A204.1 (cell line): ENCODE data around the gene CEACAM7.

Experiments used
- FAIRE-seq: peaks from 2 replicates; lab custom pipeline; 2012; peaks lifted over from hg19 to GRCh38; lab: Jason Lieb, UNC

The CEACAM7 gene

DNA sequence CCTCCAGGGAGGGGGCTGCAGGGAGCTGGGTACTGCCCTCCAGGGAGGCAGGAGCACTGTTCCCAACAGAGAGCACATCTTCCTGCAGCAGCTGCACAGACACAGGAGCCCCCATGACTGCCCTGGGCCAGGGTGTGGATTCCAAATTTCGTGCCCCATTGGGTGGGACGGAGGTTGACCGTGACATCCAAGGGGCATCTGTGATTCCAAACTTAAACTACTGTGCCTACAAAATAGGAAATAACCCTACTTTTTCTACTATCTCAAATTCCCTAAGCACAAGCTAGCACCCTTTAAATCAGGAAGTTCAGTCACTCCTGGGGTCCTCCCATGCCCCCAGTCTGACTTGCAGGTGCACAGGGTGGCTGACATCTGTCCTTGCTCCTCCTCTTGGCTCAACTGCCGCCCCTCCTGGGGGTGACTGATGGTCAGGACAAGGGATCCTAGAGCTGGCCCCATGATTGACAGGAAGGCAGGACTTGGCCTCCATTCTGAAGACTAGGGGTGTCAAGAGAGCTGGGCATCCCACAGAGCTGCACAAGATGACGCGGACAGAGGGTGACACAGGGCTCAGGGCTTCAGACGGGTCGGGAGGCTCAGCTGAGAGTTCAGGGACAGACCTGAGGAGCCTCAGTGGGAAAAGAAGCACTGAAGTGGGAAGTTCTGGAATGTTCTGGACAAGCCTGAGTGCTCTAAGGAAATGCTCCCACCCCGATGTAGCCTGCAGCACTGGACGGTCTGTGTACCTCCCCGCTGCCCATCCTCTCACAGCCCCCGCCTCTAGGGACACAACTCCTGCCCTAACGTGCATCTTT is 12.5 kb upstream of the CEACAM7 start:
- no peak for FAIRE-seq

DNA sequence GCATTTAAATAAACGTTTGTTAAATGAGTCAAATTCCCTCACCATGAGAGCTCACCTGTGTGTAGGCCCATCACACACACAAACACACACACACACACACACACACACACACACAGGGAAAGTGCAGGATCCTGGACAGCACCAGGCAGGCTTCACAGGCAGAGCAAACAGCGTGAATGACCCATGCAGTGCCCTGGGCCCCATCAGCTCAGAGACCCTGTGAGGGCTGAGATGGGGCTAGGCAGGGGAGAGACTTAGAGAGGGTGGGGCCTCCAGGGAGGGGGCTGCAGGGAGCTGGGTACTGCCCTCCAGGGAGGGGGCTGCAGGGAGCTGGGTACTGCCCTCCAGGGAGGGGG is 11.9 kb upstream of the CEACAM7 start:
- FAIRE-seq = no peak

DNA sequence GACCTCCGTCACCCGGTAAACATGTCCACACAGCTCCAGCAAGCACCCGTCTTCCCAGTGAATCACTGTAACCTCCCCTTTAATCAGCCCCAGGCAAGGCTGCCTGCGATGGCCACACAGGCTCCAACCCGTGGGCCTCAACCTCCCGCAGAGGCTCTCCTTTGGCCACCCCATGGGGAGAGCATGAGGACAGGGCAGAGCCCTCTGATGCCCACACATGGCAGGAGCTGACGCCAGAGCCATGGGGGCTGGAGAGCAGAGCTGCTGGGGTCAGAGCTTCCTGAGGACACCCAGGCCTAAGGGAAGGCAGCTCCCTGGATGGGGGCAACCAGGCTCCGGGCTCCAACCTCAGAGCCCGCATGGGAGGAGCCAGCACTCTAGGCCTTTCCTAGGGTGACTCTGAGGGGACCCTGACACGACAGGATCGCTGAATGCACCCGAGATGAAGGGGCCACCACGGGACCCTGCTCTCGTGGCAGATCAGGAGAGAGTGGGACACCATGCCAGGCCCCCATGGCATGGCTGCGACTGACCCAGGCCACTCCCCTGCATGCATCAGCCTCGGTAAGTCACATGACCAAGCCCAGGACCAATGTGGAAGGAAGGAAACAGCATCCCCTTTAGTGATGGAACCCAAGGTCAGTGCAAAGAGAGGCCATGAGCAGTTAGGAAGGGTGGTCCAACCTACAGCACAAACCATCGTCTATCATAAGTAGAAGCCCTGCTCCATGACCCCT is 11.3 kb upstream of the CEACAM7 start:
- FAIRE-seq = no peak

DNA sequence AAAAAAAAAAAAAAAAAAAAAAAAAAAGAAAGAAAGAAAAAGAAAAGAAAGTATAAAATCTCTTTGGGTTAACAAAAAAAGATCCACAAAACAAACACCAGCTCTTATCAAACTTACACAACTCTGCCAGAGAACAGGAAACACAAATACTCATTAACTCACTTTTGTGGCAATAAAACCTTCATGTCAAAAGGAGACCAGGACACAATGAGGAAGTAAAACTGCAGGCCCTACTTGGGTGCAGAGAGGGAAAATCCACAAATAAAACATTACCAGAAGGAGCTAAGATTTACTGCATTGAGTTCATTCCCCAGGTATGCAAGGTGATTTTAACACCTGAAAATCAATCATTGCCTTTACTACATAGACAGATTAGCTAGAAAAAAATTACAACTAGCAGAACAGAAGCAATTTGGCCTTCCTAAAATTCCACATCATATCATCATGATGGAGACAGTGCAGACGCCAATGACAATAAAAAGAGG is 10.7 kb upstream of the CEACAM7 start:
- FAIRE-seq = no peak

DNA sequence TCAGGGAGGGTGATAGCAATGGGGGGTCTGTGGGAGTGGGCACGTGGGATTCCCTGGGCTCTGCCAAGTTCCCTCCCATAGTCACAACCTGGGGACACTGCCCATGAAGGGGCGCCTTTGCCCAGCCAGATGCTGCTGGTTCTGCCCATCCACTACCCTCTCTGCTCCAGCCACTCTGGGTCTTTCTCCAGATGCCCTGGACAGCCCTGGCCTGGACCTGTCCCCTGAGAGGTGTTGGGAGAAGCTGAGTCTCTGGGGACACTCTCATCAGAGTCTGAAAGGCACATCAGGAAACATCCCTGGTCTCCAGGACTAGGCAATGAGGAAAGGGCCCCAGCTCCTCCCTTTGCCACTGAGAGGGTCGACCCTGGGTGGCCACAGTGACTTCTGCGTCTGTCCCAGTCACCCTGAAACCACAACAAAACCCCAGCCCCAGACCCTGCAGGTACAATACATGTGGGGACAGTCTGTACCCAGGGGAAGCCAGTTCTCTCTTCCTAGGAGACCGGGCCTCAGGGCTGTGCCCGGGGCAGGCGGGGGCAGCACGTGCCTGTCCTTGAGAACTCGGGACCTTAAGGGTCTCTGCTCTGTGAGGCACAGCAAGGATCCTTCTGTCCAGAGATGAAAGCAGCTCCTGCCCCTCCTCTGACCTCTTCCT is 9.3 kb upstream of the CEACAM7 start:
- no peak for FAIRE-seq

DNA sequence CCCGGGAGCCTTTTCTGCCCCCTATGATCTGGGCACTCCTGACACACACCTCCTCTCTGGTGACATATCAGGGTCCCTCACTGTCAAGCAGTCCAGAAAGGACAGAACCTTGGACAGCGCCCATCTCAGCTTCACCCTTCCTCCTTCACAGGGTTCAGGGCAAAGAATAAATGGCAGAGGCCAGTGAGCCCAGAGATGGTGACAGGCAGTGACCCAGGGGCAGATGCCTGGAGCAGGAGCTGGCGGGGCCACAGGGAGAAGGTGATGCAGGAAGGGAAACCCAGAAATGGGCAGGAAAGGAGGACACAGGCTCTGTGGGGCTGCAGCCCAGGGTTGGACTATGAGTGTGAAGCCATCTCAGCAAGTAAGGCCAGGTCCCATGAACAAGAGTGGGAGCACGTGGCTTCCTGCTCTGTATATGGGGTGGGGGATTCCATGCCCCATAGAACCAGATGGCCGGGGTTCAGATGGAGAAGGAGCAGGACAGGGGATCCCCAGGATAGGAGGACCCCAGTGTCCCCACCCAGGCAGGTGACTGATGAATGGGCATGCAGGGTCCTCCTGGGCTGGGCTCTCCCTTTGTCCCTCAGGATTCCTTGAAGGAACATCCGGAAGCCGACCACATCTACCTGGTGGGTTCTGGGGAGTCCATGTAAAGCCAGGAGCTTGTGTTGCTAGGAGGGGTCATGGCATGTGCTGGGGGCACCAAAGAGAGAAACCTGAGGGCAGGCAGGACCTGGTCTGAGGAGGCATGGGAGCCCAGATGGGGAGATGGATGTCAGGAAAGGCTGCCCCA is 8.5 kb upstream of the CEACAM7 start:
- FAIRE-seq = no peak

DNA sequence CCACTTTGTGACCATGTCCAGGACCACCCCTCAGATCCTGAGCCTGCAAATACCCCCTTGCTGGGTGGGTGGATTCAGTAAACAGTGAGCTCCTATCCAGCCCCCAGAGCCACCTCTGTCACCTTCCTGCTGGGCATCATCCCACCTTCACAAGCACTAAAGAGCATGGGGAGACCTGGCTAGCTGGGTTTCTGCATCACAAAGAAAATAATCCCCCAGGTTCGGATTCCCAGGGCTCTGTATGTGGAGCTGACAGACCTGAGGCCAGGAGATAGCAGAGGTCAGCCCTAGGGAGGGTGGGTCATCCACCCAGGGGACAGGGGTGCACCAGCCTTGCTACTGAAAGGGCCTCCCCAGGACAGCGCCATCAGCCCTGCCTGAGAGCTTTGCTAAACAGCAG is 7.7 kb upstream of the CEACAM7 start:
- FAIRE-seq = no peak

DNA sequence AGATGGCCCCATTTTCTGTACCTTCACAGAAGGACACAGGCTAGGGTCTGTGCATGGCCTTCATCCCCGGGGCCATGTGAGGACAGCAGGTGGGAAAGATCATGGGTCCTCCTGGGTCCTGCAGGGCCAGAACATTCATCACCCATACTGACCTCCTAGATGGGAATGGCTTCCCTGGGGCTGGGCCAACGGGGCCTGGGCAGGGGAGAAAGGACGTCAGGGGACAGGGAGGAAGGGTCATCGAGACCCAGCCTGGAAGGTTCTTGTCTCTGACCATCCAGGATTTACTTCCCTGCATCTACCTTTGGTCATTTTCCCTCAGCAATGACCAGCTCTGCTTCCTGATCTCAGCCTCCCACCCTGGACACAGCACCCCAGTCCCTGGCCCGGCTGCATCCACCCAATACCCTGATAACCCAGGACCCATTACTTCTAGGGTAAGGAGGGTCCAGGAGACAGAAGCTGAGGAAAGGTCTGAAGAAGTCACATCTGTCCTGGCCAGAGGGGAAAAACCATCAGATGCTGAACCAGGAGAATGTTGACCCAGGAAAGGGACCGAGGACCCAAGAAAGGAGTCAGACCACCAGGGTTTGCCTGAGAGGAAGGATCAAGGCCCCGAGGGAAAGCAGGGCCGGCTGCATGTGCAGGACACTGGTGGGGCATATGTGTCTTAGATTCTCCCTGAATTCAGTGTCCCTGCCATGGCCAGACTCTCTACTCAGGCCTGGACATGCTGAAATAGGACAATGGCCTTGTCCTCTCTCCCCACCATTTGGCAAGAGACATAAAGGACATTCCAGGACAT is 7.0 kb upstream of the CEACAM7 start:
- no peak for FAIRE-seq

DNA sequence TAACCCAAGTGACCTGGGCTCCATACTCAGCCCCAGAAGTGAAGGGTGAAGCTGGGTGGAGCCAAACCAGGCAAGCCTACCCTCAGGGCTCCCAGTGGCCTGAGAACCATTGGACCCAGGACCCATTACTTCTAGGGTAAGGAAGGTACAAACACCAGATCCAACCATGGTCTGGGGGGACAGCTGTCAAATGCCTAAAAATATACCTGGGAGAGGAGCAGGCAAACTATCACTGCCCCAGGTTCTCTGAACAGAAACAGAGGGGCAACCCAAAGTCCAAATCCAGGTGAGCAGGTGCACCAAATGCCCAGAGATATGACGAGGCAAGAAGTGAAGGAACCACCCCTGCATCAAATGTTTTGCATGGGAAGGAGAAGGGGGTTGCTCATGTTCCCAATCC is 6.1 kb upstream of the CEACAM7 start:
- no peak for FAIRE-seq

DNA sequence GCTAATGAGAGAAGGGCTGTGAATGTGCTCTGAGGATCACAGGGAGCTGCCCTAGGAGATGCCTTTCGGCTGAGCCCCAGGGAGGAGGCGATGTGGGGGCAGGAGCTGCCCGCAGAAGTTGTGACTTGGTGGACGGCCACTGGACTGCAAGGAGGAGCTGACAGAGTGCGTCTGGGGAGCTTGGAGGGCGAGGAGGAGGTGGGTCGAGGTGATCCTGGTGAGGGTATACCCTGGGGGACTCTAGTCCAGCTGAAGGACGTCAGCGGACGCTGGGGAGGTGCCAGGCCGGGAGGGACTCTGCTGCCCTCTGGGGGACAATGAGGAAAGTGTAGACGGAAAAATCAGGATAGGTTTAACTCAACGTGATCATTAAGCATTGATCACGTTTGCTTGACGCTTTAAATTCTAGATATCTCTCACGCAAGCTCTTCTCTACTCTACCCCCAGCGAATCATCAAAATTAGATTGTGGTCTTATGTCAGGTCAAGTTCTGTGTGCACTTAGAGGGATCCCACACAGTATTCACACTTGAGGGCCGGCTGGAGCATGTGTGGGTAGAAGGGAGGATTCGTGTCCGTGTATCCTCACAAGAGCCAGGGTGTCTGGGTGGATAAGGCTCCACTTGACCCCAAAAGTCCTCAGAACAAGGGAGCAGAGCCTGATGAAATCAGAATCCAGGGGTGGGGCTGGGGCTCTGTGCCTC is 3.3 kb upstream of the CEACAM7 start:
- no peak for FAIRE-seq

DNA sequence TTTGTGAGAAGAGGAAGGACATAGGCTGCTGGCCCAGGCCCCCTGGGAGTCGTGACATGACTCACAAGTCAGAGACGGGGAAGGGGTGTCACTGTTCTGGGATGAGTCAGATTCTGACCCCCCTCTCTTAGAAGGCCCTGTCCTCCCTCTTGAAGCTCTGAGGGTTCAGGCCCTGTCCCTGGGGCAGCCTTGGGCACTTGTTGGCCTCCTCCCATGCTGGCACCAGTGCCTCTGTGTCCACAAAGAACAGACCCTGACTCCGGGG is 2.7 kb upstream of the CEACAM7 start:
- no peak for FAIRE-seq

DNA sequence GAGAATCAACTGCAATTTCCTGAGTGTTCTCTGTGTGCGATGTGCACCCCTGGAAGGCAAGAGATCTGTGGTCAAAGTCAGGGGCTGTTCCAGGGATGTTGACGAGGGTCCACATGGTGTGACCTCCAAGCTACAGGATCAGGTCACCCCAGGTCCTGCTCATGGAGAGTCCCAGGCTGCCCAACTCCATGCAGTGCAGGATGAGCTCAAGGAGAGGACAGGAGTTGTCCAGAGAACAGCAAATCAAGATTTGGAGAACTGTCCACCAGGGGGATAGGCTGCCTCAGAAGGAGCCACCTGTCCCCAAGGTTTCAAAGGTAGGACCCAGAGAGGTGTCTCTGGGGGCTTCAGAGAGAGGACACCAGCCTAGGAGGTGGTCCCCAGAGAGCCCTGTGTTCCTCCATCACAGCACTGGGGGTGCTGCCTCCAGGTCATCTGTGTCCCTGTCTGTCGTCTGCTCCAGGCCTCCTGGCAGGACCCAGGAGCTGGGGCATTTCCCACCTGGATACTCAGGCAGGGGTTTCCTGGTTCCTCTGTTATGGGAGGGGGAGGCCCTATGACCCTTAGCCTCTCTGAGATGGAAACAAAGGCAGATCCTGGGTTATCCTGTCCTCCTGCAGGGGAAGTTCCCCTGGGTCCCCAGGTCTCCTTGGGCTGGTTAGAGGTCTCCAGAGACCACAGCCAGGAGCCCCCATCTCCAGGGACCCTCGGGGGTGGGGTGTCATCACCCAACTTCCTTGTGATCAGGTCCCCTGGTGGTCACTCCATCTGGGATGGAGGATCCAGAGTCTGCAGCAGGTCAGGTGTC is 2.1 kb upstream of the CEACAM7 start:
- no peak for FAIRE-seq

DNA sequence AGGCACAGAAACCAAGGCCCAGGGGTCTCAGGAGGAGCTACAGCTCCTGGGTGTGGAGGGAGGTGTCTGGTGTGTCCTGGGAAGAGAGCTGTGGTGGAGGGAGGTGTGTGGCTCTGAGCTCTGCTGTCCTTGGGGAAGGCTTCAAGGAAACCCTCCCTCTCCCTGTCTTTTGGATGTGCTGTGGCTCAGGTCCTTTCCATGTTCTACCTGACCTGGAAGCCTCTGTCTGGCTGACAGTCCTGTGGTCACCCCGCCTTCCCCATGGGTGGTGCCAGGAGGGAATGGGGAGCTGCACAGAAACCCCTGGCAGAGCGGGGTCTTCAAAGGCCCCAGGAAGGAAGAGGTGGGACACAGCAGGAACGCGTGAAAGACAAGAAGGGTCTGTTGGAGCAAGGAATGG is 617 bp upstream of the CEACAM7 start:
- FAIRE-seq = no peak

DNA sequence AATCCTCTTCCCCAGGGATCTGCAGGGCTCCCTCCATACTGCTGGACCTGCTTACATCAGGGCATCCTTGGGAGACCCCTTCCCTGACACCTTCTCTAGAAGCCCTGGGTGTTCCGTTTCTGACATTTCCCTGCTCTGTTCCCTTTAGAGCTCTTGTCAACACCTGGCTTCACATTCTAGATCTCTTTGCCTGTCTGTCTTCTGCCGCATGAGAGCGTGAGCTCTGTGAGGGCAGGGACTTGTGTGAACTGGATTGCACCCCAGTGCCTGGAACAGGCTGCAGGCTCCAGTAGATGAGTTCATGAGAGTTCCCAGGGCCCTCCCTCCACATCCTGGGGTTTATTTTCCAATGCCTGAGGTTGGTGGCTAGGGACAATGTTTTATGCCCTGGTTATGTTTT is 651 bp downstream of the CEACAM7 start:
- FAIRE-seq = no peak

DNA sequence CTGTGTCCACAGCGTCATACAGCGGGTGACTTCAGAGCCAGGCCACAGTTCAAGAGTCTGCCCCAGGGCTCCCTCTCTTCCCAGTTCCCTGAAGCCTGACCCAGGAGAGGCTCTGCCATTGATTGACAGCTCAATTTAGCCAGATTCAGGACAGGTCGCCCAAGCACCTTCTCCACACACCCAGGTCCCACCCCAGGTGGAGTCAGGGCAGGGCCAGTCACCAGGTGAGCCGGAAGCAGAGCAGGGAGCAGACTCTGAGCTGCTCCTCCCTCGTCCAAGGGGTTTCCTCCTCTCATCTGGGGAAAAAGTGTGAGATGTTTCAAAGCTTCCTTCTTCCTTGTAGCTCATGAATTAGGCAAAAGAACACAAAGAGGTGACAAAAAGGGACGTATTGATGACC is 5.6 kb downstream of the CEACAM7 start:
- FAIRE-seq = no peak

DNA sequence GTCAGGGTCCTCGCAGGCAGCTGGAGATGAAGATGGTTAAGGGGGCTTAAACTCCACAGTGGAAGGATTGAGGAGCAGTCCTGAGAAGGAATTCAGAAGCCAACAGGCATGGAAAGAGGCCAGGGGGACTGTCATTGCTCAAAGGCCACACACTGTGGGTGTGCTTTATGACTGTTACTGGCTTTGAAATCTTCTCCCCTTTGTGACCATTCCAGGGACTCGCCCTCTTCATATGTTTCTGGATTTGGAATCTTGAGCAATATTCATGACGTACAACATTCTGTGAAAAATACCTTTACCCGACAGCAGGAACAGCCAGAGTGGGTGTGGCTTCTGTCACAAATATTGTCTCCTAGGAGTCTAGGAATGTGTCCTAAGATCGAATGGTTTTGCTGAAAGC is 16.6 kb downstream of the CEACAM7 start:
- no peak for FAIRE-seq

DNA sequence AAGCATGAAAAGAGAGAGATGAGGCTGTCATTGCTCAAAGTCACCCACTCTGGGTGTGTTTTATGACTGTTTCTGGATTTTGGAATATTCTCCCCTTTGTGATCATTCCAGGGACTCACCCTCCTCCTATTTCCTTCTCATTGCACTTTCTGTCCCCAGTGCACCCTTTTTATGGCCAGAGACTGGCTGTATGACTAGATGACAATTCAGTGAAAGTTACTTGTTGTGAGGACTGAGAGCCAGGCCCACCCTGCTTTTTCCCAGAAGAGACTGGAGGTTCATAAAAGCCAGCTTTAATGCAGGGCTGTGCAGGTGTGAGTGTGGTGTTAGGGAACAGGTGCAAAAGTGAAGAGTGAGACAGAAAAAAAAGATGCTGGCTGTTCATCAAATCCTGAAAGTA is 17.3 kb downstream of the CEACAM7 start:
- no peak for FAIRE-seq

DNA sequence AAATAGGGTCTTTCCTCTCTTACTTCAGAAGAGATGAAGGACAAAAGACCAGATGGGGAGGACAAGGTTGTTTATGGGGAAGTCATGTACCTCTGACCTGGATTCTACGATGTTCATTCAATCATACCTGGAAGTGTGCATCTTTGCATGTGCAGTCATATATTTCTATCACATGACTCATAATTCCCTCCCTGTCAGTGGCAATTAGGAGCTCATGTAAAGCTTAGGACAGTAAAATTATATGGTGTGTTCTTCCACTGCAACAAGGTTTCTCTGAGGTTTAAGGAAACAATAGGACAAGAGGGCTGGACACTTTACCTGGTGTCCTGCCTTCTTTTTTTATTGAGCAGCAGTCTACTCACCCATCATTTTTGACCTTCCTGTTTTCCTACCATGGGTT is 19.8 kb downstream of the CEACAM7 start:
- no peak for FAIRE-seq

DNA sequence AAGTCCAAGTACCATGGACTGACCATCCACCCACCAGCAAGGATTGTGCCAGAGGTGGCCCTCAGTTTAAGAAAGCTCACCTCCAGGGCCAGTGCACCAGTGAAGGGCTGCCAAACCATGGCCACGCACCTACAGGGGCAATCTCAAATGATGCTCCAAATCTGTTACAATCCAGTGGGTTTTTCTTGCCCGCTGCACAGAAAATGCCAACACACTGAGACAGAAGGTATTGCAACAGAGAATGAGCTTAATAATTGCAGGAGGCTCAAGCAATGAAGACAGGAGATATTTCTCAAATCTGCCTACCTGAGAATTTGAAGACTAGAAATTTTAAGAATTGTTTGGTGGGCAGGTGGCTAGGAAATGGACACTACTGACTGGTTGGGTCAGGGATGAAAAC is 22.0 kb downstream of the CEACAM7 start:
- no peak for FAIRE-seq

DNA sequence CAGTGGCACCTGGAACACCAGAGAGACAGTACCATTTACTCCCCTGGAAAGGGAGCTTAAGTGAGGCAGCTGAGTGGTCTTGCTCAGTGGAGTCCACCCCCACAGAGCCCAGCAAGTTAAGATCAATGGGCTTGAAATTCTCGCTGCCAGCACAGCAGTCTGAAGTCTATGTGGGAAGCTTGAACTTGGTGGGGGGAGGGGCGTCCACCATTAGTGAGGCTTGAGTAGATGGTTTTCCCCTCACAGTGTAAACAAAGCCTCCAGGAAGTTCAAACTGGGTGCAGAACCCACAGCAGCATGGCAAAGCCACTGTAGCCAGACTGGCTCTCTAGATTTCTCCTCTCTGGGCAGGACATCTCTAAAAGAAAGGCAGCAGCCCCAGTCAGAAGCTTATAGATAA is 30.9 kb downstream of the CEACAM7 start:
- no peak for FAIRE-seq
